ENCODE results near the gene CANT1.

- TF ChIP-seq EZH2 (IDR thresholded peaks at IDR 0.05) (no peak), POLR2AphosphoS5 (IDR thresholded peaks at IDR 0.05; ENCODE audit: borderline replicate concordance, low read depth, low read length) (no peak), FOXP2 (optimal IDR thresholded peaks at IDR 0.05; ENCODE audit: control extremely low read depth, extremely low read length, insufficient read depth) (no peak)
Observed at GRCh38 chr17:78944026-78944425, 65.5 kb downstream of the CANT1 start.
